H1 (cell line): ENCODE data around the gene KRT1. TPM values are rescaled to one million over a fixed set of nuclear protein-coding genes. Genes with fewer than 3 reads are reported as not detected.

Experiments used
- CTCF ChIA-PET: fragments of 300-600 bp; sonication (Branson Sonifier 250); formaldehyde crosslinking; loops from one replicate; lab custom pipeline; 2021; ENCODE audit not compliant: partially characterized antibody; lab: Charles Lee
- POLR2A ChIA-PET: fragments of 300-600 bp; sonication (Branson Sonifier 250); formaldehyde crosslinking; loops from one replicate; lab custom pipeline; 2021; ENCODE audit warnings: inconsistent platforms; ENCODE audit not compliant: partially characterized antibody; lab: Charles Lee
- DNase-seq, 2 experiments: peaks; one replicate each; pipeline versions ENCODE4 v3.0.0 to v3.0.0-alpha.2; 2010 to 2022; ENCODE audit warnings: low spot score in 2 of 2, low read depth in 1 of 2, mixed read lengths in 1 of 2
- FAIRE-seq: peaks from 2 replicates; lab custom pipeline; 2011; peaks lifted over from hg19 to GRCh38; lab: Jason Lieb, UNC
- H2AFZ ChIP-seq: 2 replicates; pipeline ENCODE4 v1.8.1; 2012; ENCODE audit warnings: low read length, inconsistent platforms
- H2AK5ac ChIP-seq: 2 replicates; pipeline ENCODE4 v1.6.1; 2013; ENCODE audit warnings: low read depth, low read length
- H2BK120ac ChIP-seq: replicated peaks from 2 replicates; pipeline ENCODE3; 2013; ENCODE audit warnings: low read depth, low read length, inconsistent platforms
- H2BK12ac ChIP-seq: 2 replicates; pipeline ENCODE4 v1.6.1; 2013; ENCODE audit warnings: low read depth, low read length
- H2BK15ac ChIP-seq: 2 replicates; pipeline ENCODE4 v1.6.1; 2013; ENCODE audit warnings: low read length
- H2BK20ac ChIP-seq: 2 replicates; pipeline ENCODE4 v1.6.1; 2013; ENCODE audit warnings: low read length
- H2BK5ac ChIP-seq: 2 replicates; pipeline ENCODE4 v1.6.1; 2013; ENCODE audit warnings: low read depth, low read length
- H3K14ac ChIP-seq: 2 replicates; pipeline ENCODE4 v1.6.1; 2013; ENCODE audit warnings: inconsistent platforms; ENCODE audit not compliant: insufficient read length
- H3K18ac ChIP-seq: 2 replicates; pipeline ENCODE4 v1.6.1; 2013; ENCODE audit warnings: low read length; ENCODE audit errors: extremely low read depth
- H3K23ac ChIP-seq: 2 replicates; pipeline ENCODE4 v1.6.1; 2013; ENCODE audit warnings: inconsistent platforms; ENCODE audit not compliant: insufficient read length
- H3K23me2 ChIP-seq: 2 replicates; pipeline ENCODE4 v1.6.1; 2013; ENCODE audit warnings: low read depth, low read length
- H3K27ac ChIP-seq: 2 replicates; pipeline ENCODE4 v1.6.1; 2011; ENCODE audit warnings: low read depth, low read length, inconsistent platforms
- H3K27me3 ChIP-seq, 4 experiments: replicated peaks in 1 of 4; 1 replicate in 1 of 4; 2 replicates in 3 of 4; pipeline versions ENCODE4 v1.6.1 to v1.8.1; 2011 to 2013; ENCODE audit warnings: low read length in 3 of 4, mild to moderate bottlenecking in 3 of 4, inconsistent platforms in 2 of 4, mixed read lengths in 2 of 4, moderate library complexity in 1 of 4; ENCODE audit not compliant: control insufficient read depth in 3 of 4, insufficient read depth in 3 of 4; ENCODE audit errors: extremely low read depth in 1 of 4
- H3K36me3 ChIP-seq, 4 experiments: 2 replicates each; pipeline versions ENCODE4 v1.6.1 to v1.8.1; 2011 to 2013; ENCODE audit warnings: mild to moderate bottlenecking in 4 of 4, low read length in 3 of 4, moderate library complexity in 2 of 4, control low read depth in 1 of 4, inconsistent platforms in 1 of 4; ENCODE audit not compliant: insufficient read depth in 4 of 4, control insufficient read depth in 2 of 4
- H3K4ac ChIP-seq: replicated peaks from 2 replicates; pipeline ENCODE3; 2013; ENCODE audit warnings: low read length, low read depth, mixed read lengths, inconsistent platforms; ENCODE audit not compliant: insufficient read length
- H3K4me1 ChIP-seq, 4 experiments: replicated peaks in 1 of 4; 1 replicate in 1 of 4; 2 replicates in 3 of 4; pipeline versions ENCODE4 v1.6.1 to v1.8.1; 2011 to 2013; ENCODE audit warnings: low read length in 3 of 4, inconsistent platforms in 2 of 4, mixed read lengths in 1 of 4; ENCODE audit not compliant: insufficient read depth in 4 of 4, control insufficient read depth in 3 of 4
- H3K4me2 ChIP-seq, 2 experiments: 2 replicates each; pipeline versions ENCODE4 v1.6.1 to v1.8.1; 2011 to 2013; ENCODE audit warnings: low read depth in 2 of 2, low read length in 2 of 2, control low read depth in 1 of 2, inconsistent platforms in 1 of 2, mild to moderate bottlenecking in 1 of 2; ENCODE audit not compliant: insufficient read depth in 1 of 2
- H3K4me3 ChIP-seq, 4 experiments: fragments of 200-600, 300-600 bp in 1 of 4; sonication (generic), shearing (Covaris generic), sonication (Bioruptor Twin) in 1 of 4; 2 replicates each; pipeline versions ENCODE4 v1.5.1 to v1.8.1; 2011 to 2016; ENCODE audit warnings: low read length in 4 of 4, low read depth in 3 of 4, control low read depth in 2 of 4, inconsistent platforms in 2 of 4, mild to moderate bottlenecking in 2 of 4, mixed read lengths in 1 of 4, moderate library complexity in 1 of 4; ENCODE audit not compliant: insufficient read depth in 2 of 4; ENCODE audit errors: extremely low read depth in 1 of 4
- H3K56ac ChIP-seq: replicated peaks from 2 replicates; pipeline ENCODE3; 2013; ENCODE audit warnings: low read depth, mild to moderate bottlenecking, mixed read lengths, low read length, inconsistent platforms; ENCODE audit not compliant: insufficient read length
- H3K79me1 ChIP-seq: 2 replicates; pipeline ENCODE4 v1.6.1; 2013; ENCODE audit warnings: low read depth, low read length, control low read depth
- H3K79me2 ChIP-seq, 2 experiments: 2 replicates each; pipeline versions ENCODE4 v1.6.1 to v1.8.1; 2012 to 2013; ENCODE audit warnings: low read length in 2 of 2, mild to moderate bottlenecking in 2 of 2, inconsistent platforms in 1 of 2; ENCODE audit not compliant: insufficient read depth in 2 of 2, control insufficient read depth in 1 of 2
- H3K9ac ChIP-seq, 4 experiments: replicated peaks in 1 of 4; 1 replicate in 1 of 4; 2 replicates in 3 of 4; pipeline versions ENCODE4 v1.6.1 to v1.8.1; 2011 to 2013; ENCODE audit warnings: low read depth in 3 of 4, low read length in 3 of 4, control low read depth in 2 of 4, mild to moderate bottlenecking in 2 of 4, moderate library complexity in 2 of 4, inconsistent platforms in 1 of 4; ENCODE audit errors: extremely low read depth in 1 of 4
- H3K9me3 ChIP-seq, 2 experiments: 2 replicates each; pipeline versions ENCODE4 v1.6.1 to v1.8.1; 2012 to 2013; ENCODE audit warnings: mild to moderate bottlenecking in 2 of 2, moderate library complexity in 2 of 2, control low read depth in 1 of 2, inconsistent platforms in 1 of 2, low read depth in 1 of 2, low read length in 1 of 2, mixed read lengths in 1 of 2; ENCODE audit not compliant: insufficient read depth in 2 of 2
- H4K20me1 ChIP-seq, 2 experiments: replicated peaks in 1 of 2; 2 replicates each; pipeline versions ENCODE3 to v1.8.1; 2011 to 2013; ENCODE audit warnings: inconsistent platforms in 2 of 2, low read length in 2 of 2, mild to moderate bottlenecking in 1 of 2; ENCODE audit not compliant: insufficient read depth in 2 of 2, control insufficient read depth in 1 of 2
- H4K5ac ChIP-seq: 2 replicates; pipeline ENCODE4 v1.6.1; 2013; ENCODE audit warnings: low read length, low read depth, mixed read lengths, inconsistent platforms; ENCODE audit not compliant: insufficient read length
- H4K8ac ChIP-seq: 2 replicates; pipeline ENCODE4 v1.8.0; 2013; ENCODE audit warnings: mild to moderate bottlenecking, moderate library complexity, low read length, inconsistent platforms; ENCODE audit not compliant: insufficient read depth; ENCODE audit errors: extremely low read depth
- H4K91ac ChIP-seq: replicated peaks from 2 replicates; pipeline ENCODE3; 2013; ENCODE audit warnings: low read length, mixed read lengths, inconsistent platforms; ENCODE audit not compliant: insufficient read length
- BRCA1 ChIP-seq: IDR thresholded peaks from 2 replicates; pipeline ENCODE4 v1.6.1; 2012; ENCODE audit warnings: low read depth, low read length, improper control_type of control experiment
- CEBPB ChIP-seq: IDR thresholded peaks from 2 replicates; pipeline ENCODE4 v1.6.1; 2012; ENCODE audit warnings: low read depth, low read length
- HDAC2 ChIP-seq, 2 experiments: fragments of 300-600 bp in 1 of 2; sonication (generic) in 1 of 2; IDR thresholded peaks; 2 replicates each; pipeline ENCODE4 v1.6.1; 2011 to 2012; ENCODE audit warnings: low read depth in 2 of 2, low read length in 2 of 2, mild to moderate bottlenecking in 2 of 2, moderate library complexity in 2 of 2, borderline replicate concordance in 1 of 2, inconsistent platforms in 1 of 2
- MAFK ChIP-seq: IDR thresholded peaks from 2 replicates; pipeline ENCODE4 v1.6.1; 2012; ENCODE audit warnings: low read depth, mild to moderate bottlenecking, improper control_type of control experiment, low read length
- POLR2A ChIP-seq, 2 experiments: IDR thresholded peaks; 1 replicate in 1 of 2; 2 replicates in 1 of 2; pipeline ENCODE4 v1.6.1; 2011; ENCODE audit warnings: low read depth in 2 of 2, low read length in 2 of 2, mild to moderate bottlenecking in 2 of 2; ENCODE audit errors: control extremely low read depth in 1 of 2
- POU5F1 ChIP-seq: IDR thresholded peaks from 2 replicates; pipeline ENCODE4 v1.6.1; 2011; ENCODE audit warnings: low read depth, mild to moderate bottlenecking, low read length, moderate library complexity
- RFX5 ChIP-seq: IDR thresholded peaks from 2 replicates; pipeline ENCODE4 v1.6.1; 2011; ENCODE audit warnings: low read depth, low read length, improper control_type of control experiment, borderline replicate concordance
- SP1 ChIP-seq: IDR thresholded peaks from 2 replicates; pipeline ENCODE4 v1.6.1; 2011; ENCODE audit warnings: low read depth, low read length
- WGBS, 2 experiments: shearing (Covaris generic) in 1 of 2; methylation state at CpG; one replicate each; pipeline versions ENCODE4 v1.1.6 to v1.1.7; 2013 to 2015; ENCODE audit warnings: low lambda C conversion rate in 2 of 2, mixed read lengths in 2 of 2, inconsistent platforms in 1 of 2, low coverage in 1 of 2, missing lambda C conversion rate in 1 of 2; ENCODE audit not compliant: insufficient replicate concordance in 2 of 2, insufficient coverage in 1 of 2, insufficient read length in 1 of 2; ENCODE audit errors: extremely low coverage in 1 of 2, missing lambda C conversion rate in 1 of 2; 5-methylcytosine and 5-hydroxymethylcytosine counted together
- polyA plus RNA-seq, 7 experiments: library from polyadenylated mRNA; depleted of rRNA in 3 of 7; stranded (reverse) in 5 of 7; unstranded in 2 of 7; fragments of >200 nt in 5 of 7; fragments of 200-250 nt in 2 of 7; gene quantifications; 1 replicate in 5 of 7; 2 replicates in 1 of 7; 4 replicates in 1 of 7; pipeline versions ENCODE4 v1.2.1 to v1.2.3, GENCODE V29; 2011 to 2013; ENCODE audit warnings: missing spikeins in 2 of 7, mixed read lengths in 2 of 7
- total RNA-seq: library from RNA; stranded (reverse); fragmentation: NEBNext Ultra II Directional; extraction: Animal tissue kit (Norgen Biotek cat#: 25700); gene quantifications from 2 replicates; pipeline ENCODE4 v1.2.1, GENCODE V29; 2021

The KRT1 gene
- total and polyA plus RNA-seq, 2 of the 8 experiments (the other 6 are each of a cell fraction or from before 2014, with no cell fraction given): not detected

GRCh38 chr12:52647601-52648000 lies 32.6 kb downstream of the KRT1 start:
- no peak overlapping the region for H2AFZ ChIP-seq
- no peak overlapping the region for H3K14ac ChIP-seq
- H3K23ac ChIP-seq: no peak overlapping the region
- H2BK20ac ChIP-seq: no peak overlapping the region
- no peak overlapping the region for H3K56ac ChIP-seq
- H3K23me2 ChIP-seq: no peaks in the 10 kb centered on the region
- ChIA-PET POLR2A (no interaction called here), CTCF (interaction anchor here (0.5 to 2.2 kb wide), 20 partner anchors 18 to 407 kb away, joined by 3 to 8 read pairs (median 4); no protein-coding TSS in a partner anchor)
- H3K79me2 ChIP-seq: no peaks in the 10 kb centered on the region
- no peaks in the 10 kb centered on the region for H3K36me3 ChIP-seq
- no peak overlapping the region for H4K5ac ChIP-seq
- no peak overlapping the region for H2BK15ac ChIP-seq
- no peak overlapping the region for H4K8ac ChIP-seq
- WGBS, 2 experiments: 89% methylated on average over 9 of the region's 9 CpGs; no CpG with 5 or more reads in 1 of the 2 experiments
- FAIRE-seq: no peak
- no peak overlapping the region for H3K4me2 ChIP-seq
- H3K27me3 ChIP-seq: peaks cover 0 to 3% (median 0%) of the 10 kb centered on the region in 4 experiments; a peak in 1 of 7 replicates
- TF ChIP-seq HDAC2 (IDR thresholded peaks at IDR 0.05; ENCODE audit: borderline replicate concordance in 1 of 2, low read depth in 2 of 2, low read length in 2 of 2) (no peak), SP1 (no peak), BRCA1 (no peak), MAFK (no peak), POLR2A (IDR thresholded peaks at IDR 0.05; ENCODE audit: control extremely low read depth in 1 of 2, low read depth in 2 of 2, low read length in 2 of 2) (no peak), RFX5 (no peak), POU5F1 (no peak), CEBPB (no peak)
- TF ChIP-seq, all 59 proteins: peak for 0
- Histone ChIP-seq H2BK120ac (no peak overlapping the region), H3K79me1 (no peaks in the 10 kb centered on the region), H3K9ac (no peak overlapping the region), H4K91ac (peak overlapping the region; percentile 9), H2AK5ac (no peak overlapping the region), H4K20me1 (no peaks in the 10 kb centered on the region), H3K4ac (no peak overlapping the region), H3K4me1 (no peaks in the 10 kb centered on the region), H3K18ac (no peak overlapping the region), H2BK5ac (no peak overlapping the region), H3K27ac (no peak overlapping the region), H3K9me3 (peaks cover 0 to 6% of the 10 kb centered on the region in 2 experiments; a peak in 1 of 4 replicates), H3K4me3 (no peak overlapping the region), H2BK12ac (no peak overlapping the region)
- peak in 1 of 2 experiments; percentile 16 for DNase-seq
